ENCODE measurements around the gene WBP11.

DNA sequence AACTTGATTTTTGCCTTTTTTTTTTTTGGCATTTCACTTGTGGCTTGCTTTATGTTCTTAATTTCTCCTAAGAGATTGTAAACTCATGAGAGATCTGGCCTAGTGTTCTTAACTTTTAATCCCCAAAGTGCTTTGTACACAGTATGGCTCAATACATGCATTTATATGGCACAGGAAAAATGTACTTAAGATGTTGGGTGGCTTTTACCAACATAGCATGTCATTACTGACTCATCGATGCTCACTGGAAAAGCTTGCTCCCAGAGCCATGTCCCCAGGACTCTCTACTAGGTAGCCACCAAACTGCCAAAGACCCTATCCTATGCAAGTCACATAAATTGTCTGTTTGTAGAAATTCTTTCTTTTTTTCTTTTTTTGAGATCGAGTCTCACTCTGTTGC lies 23.8 kb upstream of the WBP11 start:
- no peak for TF ChIP-seq POLR2A (IDR thresholded peaks at IDR 0.05)
- TF ChIP-seq, protein P1, sequence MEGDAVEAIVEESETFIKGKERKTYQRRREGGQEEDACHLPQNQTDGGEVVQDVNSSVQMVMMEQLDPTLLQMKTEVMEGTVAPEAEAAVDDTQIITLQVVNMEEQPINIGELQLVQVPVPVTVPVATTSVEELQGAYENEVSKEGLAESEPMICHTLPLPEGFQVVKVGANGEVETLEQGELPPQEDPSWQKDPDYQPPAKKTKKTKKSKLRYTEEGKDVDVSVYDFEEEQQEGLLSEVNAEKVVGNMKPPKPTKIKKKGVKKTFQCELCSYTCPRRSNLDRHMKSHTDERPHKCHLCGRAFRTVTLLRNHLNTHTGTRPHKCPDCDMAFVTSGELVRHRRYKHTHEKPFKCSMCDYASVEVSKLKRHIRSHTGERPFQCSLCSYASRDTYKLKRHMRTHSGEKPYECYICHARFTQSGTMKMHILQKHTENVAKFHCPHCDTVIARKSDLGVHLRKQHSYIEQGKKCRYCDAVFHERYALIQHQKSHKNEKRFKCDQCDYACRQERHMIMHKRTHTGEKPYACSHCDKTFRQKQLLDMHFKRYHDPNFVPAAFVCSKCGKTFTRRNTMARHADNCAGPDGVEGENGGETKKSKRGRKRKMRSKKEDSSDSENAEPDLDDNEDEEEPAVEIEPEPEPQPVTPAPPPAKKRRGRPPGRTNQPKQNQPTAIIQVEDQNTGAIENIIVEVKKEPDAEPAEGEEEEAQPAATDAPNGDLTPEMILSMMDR (IDR thresholded peaks at IDR 0.05), result no peak

All from uterus (tissue), 2 donors.